Adrenal gland (tissue), 5 donors: ENCODE measurements around the gene SLC15A3.

Experiments
- POLR2A ChIP-seq, 2 donors: fragments of 450-650 bp; IDR thresholded peaks; one replicate each; pipeline ENCODE4 v1.6.1; 2017; ENCODE audit warnings: antibody characterized with exemption in 2 of 2, mild to moderate bottlenecking in 2 of 2, moderate library complexity in 1 of 2
- TF ChIP-seq, protein P1 (sequence below), 6 experiments: fragments of 450-650 bp in 4 of 6; fragments of 200-600 bp in 2 of 6; sonication (generic) in 1 of 6; IDR thresholded peaks; 1 replicate in 5 of 6; 2 replicates in 1 of 6; pipeline versions ENCODE4 v1.5.1 to v1.8.0; 2016 to 2021; ENCODE audit warnings: antibody characterized with exemption in 6 of 6, mild to moderate bottlenecking in 2 of 6, moderate library complexity in 1 of 6
- donor health status: DM: no; HTN: no; CAD: no.

DNA sequence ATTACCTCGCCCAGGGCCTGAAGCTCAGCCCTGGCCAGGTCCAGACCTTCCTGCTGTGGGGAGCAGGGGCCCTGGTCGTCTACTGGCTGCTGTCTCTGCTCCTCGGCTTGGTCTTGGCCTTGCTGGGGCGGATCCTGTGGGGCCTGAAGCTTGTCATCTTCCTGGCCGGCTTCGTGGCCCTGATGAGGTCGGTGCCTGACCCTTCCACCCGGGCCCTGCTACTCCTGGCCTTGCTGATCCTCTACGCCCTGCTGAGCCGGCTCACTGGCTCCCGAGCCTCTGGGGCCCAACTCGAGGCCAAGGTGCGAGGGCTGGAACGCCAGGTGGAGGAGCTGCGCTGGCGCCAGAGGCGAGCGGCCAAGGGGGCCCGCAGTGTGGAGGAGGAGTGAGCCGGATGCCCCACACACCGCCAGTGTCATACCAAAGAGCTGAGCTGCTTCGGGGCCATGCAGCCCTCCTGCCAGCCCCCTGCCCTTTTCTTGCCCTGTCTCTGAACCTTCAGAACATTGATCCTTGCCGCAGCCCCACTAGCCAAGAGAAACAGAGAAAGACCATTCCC, 30.1 kb downstream of the SLC15A3 start:
- TF ChIP-seq, protein P1, sequence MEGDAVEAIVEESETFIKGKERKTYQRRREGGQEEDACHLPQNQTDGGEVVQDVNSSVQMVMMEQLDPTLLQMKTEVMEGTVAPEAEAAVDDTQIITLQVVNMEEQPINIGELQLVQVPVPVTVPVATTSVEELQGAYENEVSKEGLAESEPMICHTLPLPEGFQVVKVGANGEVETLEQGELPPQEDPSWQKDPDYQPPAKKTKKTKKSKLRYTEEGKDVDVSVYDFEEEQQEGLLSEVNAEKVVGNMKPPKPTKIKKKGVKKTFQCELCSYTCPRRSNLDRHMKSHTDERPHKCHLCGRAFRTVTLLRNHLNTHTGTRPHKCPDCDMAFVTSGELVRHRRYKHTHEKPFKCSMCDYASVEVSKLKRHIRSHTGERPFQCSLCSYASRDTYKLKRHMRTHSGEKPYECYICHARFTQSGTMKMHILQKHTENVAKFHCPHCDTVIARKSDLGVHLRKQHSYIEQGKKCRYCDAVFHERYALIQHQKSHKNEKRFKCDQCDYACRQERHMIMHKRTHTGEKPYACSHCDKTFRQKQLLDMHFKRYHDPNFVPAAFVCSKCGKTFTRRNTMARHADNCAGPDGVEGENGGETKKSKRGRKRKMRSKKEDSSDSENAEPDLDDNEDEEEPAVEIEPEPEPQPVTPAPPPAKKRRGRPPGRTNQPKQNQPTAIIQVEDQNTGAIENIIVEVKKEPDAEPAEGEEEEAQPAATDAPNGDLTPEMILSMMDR (IDR thresholded peaks at IDR 0.05): no peak
- TF ChIP-seq POLR2A (IDR thresholded peaks at IDR 0.05): no peak
